ENCODE measurements around the gene TMIGD1.
A peak's percentile ranks its signal among the peaks of the same experiment; 100 is the strongest.

DNA sequence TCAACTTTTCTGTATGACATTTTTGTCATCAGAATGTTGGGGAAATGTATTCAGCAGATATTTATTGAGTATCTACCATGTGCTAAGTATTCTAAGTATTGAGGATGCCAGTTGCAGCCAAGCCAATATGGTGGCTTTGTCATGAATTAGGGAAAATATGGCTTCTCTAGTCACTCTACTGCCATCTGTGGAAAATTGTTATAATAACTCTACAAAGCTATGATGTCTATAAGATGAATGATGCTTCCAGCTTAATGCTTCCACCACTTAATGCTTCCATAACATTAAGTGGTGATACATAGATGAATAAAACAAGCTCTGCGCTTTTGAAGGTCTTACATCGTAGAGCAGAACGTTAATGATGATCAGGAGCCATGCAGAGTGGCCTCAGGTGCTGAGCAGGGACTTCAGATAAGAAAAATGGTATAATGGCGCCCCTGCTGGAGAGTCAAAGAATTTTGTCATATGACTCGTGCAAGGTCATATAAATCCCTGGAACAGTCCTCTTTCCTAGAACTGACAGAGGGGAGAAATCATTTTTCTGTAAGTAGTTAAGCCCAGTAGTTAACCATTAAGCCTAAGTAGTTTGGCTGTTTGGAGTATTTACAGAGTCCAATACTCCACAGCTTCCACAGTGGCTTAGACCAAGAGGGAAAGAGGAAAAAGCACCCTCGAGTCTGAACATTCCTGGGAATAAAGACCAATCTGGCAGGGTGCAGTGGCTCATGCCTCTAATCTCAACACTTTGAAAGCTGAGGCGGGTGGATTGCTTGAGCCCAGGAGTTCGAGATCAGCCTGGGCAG is 2.7 kb upstream of the TMIGD1 start:
- TF ChIP-seq CTCF (IDR thresholded peaks at IDR 0.05) (peak in 6 of 7 experiments; percentile 47 to 79 (median 76)), POLR2A (IDR thresholded peaks at IDR 0.05) (peak in 1 of 3 donors; percentile 7)
